IMR-90 (cell line): ENCODE measurements around the gene OPRL1.

Experiments
- BHLHE40 ChIP-seq: fragments of 150-350 bp; IDR thresholded peaks from 2 replicates; pipeline ENCODE4 v1.6.1; 2016; ENCODE audit warnings: mild to moderate bottlenecking, low read depth, low read length
- CTCF ChIP-seq: conservative IDR thresholded peaks from 2 replicates; pipeline ENCODE4 v1.5.1; 2012; ENCODE audit warnings: mild to moderate bottlenecking, low read depth, low read length, improper control_type of control experiment
- ELK1 ChIP-seq: fragments of 150-350 bp; IDR thresholded peaks from 2 replicates; pipeline ENCODE4 v1.6.1; 2016; ENCODE audit warnings: low read depth, mild to moderate bottlenecking, low read length, moderate library complexity, borderline replicate concordance
- FOS ChIP-seq: fragments of 150-350 bp; IDR thresholded peaks from 2 replicates; pipeline ENCODE4 v1.6.1; 2016; ENCODE audit warnings: low read depth, low read length
- MAFK ChIP-seq: IDR thresholded peaks from 2 replicates; pipeline ENCODE4 v1.6.1; 2012; ENCODE audit warnings: low read depth, low read length, improper control_type of control experiment
- POLR2A ChIP-seq: IDR thresholded peaks from 2 replicates; pipeline ENCODE4 v1.6.1; 2012; ENCODE audit warnings: mild to moderate bottlenecking, low read depth, low read length
- RAD21 ChIP-seq: IDR thresholded peaks from 2 replicates; pipeline ENCODE4 v1.6.1; 2012; ENCODE audit warnings: low read length, improper control_type of control experiment
- SMC3 ChIP-seq: fragments of 150-350 bp; IDR thresholded peaks from 2 replicates; pipeline ENCODE4 v1.6.1; 2016; ENCODE audit warnings: low read depth, mild to moderate bottlenecking, antibody characterized with exemption, low read length, moderate library complexity
- USF2 ChIP-seq: fragments of 150-350 bp; IDR thresholded peaks from 2 replicates; pipeline ENCODE4 v1.6.1; 2017; ENCODE audit warnings: mild to moderate bottlenecking, antibody characterized with exemption, low read length, low read depth

- no peak for TF ChIP-seq POLR2A
- no peak for TF ChIP-seq CTCF
- TF ChIP-seq RAD21 = no peak
- no peak for TF ChIP-seq FOS
- no peak for TF ChIP-seq USF2
- TF ChIP-seq ELK1 = no peak
- no peak for TF ChIP-seq BHLHE40
- no peak for TF ChIP-seq MAFK
- no peak for TF ChIP-seq SMC3
These were observed 26.1 kb downstream of the OPRL1 start for GRCh38 chr20:64105846-64106434.
